HTR-8/SVneo (cell line): ENCODE results near the gene SCFD2.
"Not testable (repeated sequence)": the region's sequence is repeated elsewhere in the genome, so short reads cannot be mapped to it uniquely, and the experiment has no call there.

Experiments used
- DNase-seq: peaks from one replicate; pipeline ENCODE4 v3.0.0; 2011; ENCODE audit warnings: low spot score, mixed read lengths; ENCODE audit not compliant: insufficient read length
- FAIRE-seq: peaks from 2 replicates; lab custom pipeline; 2011; peaks lifted over from hg19 to GRCh38; lab: Jason Lieb, UNC

SCFD2 gene

GRCh38 chr4:52850406-52851124 is 515.3 kb downstream of the SCFD2 start:
- FAIRE-seq (no peak), DNase-seq (no peak)

GRCh38 chr4:52848254-52848653 is 517.6 kb downstream of the SCFD2 start:
- no peak for DNase-seq

GRCh38 chr4:52846502-52846901 is 519.4 kb downstream of the SCFD2 start:
- DNase-seq: no peak
- FAIRE-seq: no peak

More at GRCh38 chr4:52848254-52848653, 517.6 kb downstream of the SCFD2 start:
- no peak for FAIRE-seq

- FAIRE-seq (no peak), DNase-seq (no peak)
Observed at GRCh38 chr4:52844596-52844995, 521.3 kb downstream of the SCFD2 start.

- no peak for DNase-seq
- no peak for FAIRE-seq
Observed at GRCh38 chr4:52843958-52844357, 521.9 kb downstream of the SCFD2 start.

GRCh38 chr4:52843351-52843750 is 522.5 kb downstream of the SCFD2 start:
- FAIRE-seq: no peak
- DNase-seq: no peak

GRCh38 chr4:52842792-52843191 is 523.1 kb downstream of the SCFD2 start:
- no peak for FAIRE-seq
- no peak for DNase-seq

- DNase-seq (no peak), FAIRE-seq (no peak)
Observed at GRCh38 chr4:52841682-52842456, 524.0 kb downstream of the SCFD2 start.

- DNase-seq (no peak), FAIRE-seq (no peak)
Observed at GRCh38 chr4:52840531-52841370, 525.1 kb downstream of the SCFD2 start.

GRCh38 chr4:52838729-52839586 is 526.9 kb downstream of the SCFD2 start:
- no peak for FAIRE-seq
- DNase-seq: no peak

- peak; percentile 59 for DNase-seq
- no peak for FAIRE-seq
Observed at GRCh38 chr4:52837716-52838558, 527.9 kb downstream of the SCFD2 start.

- no peak for FAIRE-seq
- DNase-seq: no peak
Observed at GRCh38 chr4:52836678-52837077, 529.2 kb downstream of the SCFD2 start.

- DNase-seq (no peak), FAIRE-seq (no peak)
Observed at GRCh38 chr4:52836120-52836519, 529.7 kb downstream of the SCFD2 start.

- not testable (repeated sequence) for DNase-seq, FAIRE-seq
Observed at GRCh38 chr4:52834641-52835456, 531.0 kb downstream of the SCFD2 start.

GRCh38 chr4:52833941-52834525 is 531.8 kb downstream of the SCFD2 start:
- no peak for FAIRE-seq
- no peak for DNase-seq

- no peak for FAIRE-seq
- no peak for DNase-seq
Observed at GRCh38 chr4:52825460-52826090, 540.3 kb downstream of the SCFD2 start.
